G401.6 (cell line): ENCODE data around the gene XRRA1.

Experiments
- FAIRE-seq: peaks from 2 replicates; lab custom pipeline; 2012; peaks lifted over from hg19 to GRCh38; lab: Jason Lieb, UNC

The XRRA1 gene

DNA sequence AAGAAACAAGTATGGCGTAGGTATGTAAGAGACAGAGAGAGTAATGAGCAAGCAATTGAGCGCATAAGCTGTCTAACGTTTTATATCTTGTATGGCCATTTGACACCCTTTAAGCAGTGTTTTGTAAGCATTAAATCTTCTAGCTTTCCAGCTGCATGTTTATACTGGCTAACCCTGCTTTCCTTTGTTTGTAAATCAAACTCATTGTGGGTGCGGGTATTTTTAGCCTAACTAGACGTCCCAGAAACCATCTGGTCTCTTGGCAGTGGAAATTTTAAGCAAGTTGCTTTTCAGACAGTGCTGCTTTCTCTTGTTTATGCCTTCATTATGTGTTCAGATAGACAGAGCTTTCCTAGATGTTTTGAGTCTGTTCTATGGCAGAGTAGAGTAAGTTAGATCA is 126.7 kb downstream of the XRRA1 start:
- no peak for FAIRE-seq

DNA sequence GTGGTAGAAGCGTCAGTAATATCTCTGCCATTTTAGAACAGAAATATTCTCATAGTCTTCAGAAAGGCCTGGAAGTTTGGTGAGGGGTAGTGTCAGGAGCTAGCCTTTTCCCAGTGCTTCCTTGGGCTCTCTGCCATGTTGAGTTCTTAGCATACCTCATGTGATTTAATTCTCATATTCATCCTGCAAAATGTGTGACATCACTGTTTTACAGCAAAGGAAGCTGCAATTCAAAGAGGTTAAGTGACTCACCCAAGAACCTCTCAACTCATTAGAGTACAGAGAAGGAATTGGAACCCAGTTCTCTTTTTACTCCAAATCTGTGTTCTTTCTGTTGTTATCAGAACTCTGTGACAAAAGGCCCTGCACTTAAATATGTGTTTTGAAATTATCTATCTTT is 128.1 kb downstream of the XRRA1 start:
- FAIRE-seq, result no peak

DNA sequence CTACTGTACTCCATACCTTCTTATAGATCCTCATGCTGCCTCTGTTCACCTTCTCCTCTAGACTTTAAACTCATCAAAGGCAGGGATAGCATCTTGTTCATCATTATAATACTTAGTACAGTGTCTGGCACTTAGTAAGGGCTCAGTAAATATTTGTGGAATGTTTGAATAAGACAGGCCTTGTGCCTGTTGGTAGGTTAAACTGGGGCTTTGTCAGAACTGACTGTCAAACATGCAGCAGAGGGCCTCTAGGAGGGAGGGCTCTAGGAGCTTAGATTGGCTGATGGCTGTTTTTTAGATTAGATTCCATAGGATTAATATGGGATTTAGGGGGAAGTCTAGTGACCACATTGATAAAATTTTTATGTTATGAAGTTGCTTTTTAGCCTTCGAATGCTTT is 129.5 kb downstream of the XRRA1 start:
- no peak for FAIRE-seq

DNA sequence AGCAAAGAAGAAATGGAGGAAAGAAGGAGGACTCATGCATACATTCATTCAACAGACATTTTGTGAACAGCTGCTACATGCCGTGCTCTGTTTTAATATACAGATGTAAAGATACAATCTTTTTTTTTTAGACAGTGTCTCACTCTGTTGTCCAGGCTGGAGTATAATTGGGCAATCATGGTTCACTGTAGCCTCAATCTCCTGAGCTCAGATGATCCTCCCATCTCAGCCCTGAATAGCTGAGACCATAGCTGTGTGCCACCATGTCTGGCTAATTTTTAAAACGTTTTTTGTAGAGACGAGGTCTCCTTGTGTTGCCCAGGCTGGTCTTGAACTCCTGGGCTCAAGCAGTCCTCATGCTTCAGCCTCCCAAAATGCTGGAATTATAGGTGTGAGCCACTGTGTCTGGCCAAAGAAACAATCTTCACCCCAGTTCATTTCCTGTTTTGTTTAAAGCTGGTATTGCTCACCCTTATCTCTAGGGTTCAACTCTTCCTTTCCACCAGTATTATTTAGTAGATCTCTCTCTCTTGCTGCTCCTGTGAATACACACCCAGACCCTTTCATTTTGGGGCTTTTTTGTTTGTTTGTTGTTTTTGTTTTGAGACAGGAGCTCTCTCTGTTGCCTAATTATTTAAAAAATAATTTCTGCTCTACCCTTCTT is 130.5 kb downstream of the XRRA1 start:
- no peak for FAIRE-seq

DNA sequence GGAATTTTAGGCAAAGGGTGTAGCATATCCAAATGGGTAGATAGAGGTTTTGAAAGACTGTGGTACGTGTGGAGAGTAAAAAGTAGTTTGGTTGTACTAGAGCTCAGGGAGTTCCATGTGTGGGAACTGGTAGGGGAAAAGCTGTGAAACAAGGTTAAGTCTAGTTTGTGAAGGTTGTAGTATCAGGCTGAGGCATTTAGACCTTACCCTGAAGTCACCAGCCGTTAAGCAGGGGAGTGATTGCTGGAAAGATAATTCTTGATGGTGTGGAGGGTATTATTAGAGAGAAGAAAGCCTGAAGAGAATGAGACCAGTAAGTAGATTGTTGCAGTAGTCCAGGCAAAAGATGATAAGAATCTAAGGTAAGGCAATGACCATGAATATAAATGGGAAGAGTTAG is 132.2 kb downstream of the XRRA1 start:
- FAIRE-seq, result no peak

DNA sequence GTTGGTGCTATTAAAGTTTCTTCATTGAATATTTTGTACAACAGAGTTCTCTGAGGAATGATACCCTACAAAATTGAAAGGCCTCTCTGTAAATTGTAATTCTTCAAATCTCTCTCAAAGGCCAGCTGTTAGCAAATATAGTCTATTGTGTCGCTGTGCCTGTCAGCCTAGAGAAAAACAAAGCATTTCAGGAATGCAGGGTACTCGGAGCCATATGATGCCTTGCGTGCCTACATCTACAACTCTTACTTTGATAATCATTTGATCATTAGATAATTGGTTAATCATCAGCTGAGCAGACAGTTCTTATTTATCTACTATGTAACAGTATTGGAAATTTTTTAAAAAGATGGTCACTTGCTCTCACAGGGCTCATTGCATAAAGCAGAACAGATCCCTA is 132.9 kb downstream of the XRRA1 start:
- no peak for FAIRE-seq

DNA sequence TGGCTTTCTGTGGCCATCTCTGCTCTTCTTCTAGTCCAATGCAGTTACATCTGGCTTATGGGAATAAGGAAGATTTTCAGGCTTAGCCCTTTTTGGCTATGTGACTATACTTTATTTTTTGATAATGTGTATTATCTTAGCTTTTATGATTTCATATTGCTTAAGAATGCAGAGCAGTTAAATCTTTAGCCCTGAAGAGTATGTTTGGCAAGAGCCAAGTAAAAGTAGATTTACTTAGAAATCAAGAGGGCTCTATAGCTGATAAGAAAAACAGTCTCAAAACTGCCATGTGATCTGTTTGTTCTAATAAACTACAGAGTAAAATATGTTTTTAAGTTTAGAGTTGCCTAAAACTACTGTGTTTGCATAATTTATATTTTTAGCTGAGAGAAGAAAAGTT is 139.1 kb downstream of the XRRA1 start:
- no peak for FAIRE-seq

DNA sequence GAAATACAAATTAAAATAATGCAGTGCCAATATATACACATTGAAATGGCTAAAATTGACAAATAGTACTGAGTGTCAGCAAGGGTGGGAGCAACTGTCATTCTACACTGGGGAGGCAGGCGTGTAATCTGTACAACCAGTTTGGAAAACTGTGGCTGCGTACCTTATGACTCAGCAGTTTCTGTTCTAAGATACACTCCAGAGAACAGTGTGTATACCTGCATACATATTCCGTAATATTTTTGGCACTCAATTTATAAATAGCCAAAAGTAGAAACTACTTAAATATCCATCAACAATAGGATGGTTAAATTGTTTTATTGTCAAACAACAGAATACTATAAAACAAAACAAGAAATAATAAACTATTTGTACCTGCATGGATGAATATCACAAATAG is 142.6 kb downstream of the XRRA1 start:
- FAIRE-seq, result no peak

DNA sequence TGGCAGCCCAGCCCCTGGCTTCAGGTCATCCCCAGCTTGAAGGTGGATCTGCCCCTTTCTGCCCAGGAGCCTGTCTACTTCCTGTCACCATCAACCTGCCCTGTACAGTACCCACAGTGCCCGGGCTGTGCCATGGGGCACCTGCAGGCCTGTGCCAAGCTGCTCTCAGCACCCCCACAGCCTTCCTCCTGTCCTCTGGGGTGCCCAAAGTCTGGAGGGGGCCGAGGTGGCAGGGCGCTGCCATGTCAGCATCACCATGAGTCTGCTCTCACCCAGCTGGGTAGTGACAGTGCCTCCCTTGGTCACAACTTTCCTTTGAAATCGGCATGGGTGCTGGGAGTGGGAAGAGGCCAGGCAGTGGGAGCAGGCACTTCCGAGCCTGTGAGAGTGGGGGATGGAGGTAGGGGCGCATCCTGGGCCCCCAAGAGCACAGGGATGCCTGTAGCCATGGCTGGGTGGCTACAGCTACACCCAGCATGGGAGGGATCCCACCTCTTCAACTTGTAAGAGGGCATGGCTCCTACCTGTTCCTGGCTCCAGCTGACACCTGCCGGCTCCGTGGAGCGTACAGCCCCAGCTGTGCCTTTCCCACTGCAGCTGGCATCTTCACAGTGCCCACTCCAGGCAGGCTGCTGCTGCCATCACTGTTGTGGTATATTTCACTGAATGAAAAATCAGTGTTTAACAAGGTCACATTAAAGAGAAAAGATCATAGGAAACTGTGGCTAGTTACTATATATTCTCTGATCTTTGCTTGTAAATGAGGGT is 157.4 kb downstream of the XRRA1 start:
- FAIRE-seq, result no peak
